Astrocyte (in vitro differentiated cells and primary cell): ENCODE results near the gene TMEM237. TPM values are rescaled to one million over a fixed set of nuclear protein-coding genes. Genes with fewer than 3 reads are reported as not detected.

Source experiments
- DNase-seq: peaks from one replicate; pipeline ENCODE4 v3.0.0-alpha.2; 2010; ENCODE audit warnings: low read depth
- FAIRE-seq: peaks from 2 replicates; lab custom pipeline; 2011; peaks lifted over from hg19 to GRCh38; lab: Jason Lieb, UNC
- H2AFZ ChIP-seq: 2 replicates; pipeline ENCODE4 v1.6.0; 2012; ENCODE audit warnings: low read depth, low read length, inconsistent platforms
- H3K27ac ChIP-seq: 2 replicates; pipeline ENCODE4 v1.5.1; 2011; ENCODE audit warnings: low read depth, low read length, inconsistent platforms
- H3K27me3 ChIP-seq: 2 replicates; pipeline ENCODE4 v1.6.0; 2011; ENCODE audit warnings: low read length, inconsistent platforms; ENCODE audit not compliant: insufficient read depth
- H3K36me3 ChIP-seq: 2 replicates; pipeline ENCODE4 v1.5.1; 2011; ENCODE audit warnings: low read length, inconsistent platforms; ENCODE audit not compliant: insufficient read depth
- H3K4me1 ChIP-seq: 2 replicates; pipeline ENCODE4 v1.5.1; 2011; ENCODE audit warnings: low read length, inconsistent platforms; ENCODE audit not compliant: insufficient read depth
- H3K4me2 ChIP-seq: 2 replicates; pipeline ENCODE4 v1.6.0; 2012; ENCODE audit warnings: low read length, inconsistent platforms
- H3K4me3 ChIP-seq: 2 replicates; pipeline ENCODE4 v1.5.1; 2011; ENCODE audit warnings: low read depth, mild to moderate bottlenecking, low read length, inconsistent platforms; ENCODE audit not compliant: insufficient read depth
- H3K79me2 ChIP-seq: 2 replicates; pipeline ENCODE4 v1.6.0; 2012; ENCODE audit warnings: mild to moderate bottlenecking, low read length, inconsistent platforms; ENCODE audit not compliant: insufficient read depth
- H3K9ac ChIP-seq: 2 replicates; pipeline ENCODE4 v1.6.0; 2012; ENCODE audit warnings: mild to moderate bottlenecking, low read length, inconsistent platforms
- H3K9me3 ChIP-seq: 2 replicates; pipeline ENCODE4 v1.5.1; 2012; ENCODE audit warnings: low read depth, mild to moderate bottlenecking, low read length, inconsistent platforms; ENCODE audit not compliant: insufficient read depth
- H4K20me1 ChIP-seq: 2 replicates; pipeline ENCODE4 v1.6.0; 2012; ENCODE audit warnings: low read length, inconsistent platforms; ENCODE audit not compliant: insufficient read depth
- H3K27ac Mint-ChIP-seq: one replicate; pipeline ENCODE4 v1.8.0; 2021; ENCODE audit warnings: mild to moderate bottlenecking, mixed read lengths; ENCODE audit not compliant: unreplicated experiment
- H3K27me3 Mint-ChIP-seq: one replicate; pipeline ENCODE4 v1.8.0; 2021; ENCODE audit warnings: low read depth, mixed read lengths; ENCODE audit not compliant: unreplicated experiment
- H3K36me3 Mint-ChIP-seq: one replicate; pipeline ENCODE4 v1.8.0; 2021; ENCODE audit warnings: low read depth, mixed read lengths; ENCODE audit not compliant: unreplicated experiment
- H3K4me1 Mint-ChIP-seq: one replicate; pipeline ENCODE4 v1.8.0; 2021; ENCODE audit warnings: low read depth, mixed read lengths; ENCODE audit not compliant: unreplicated experiment
- H3K4me3 Mint-ChIP-seq: one replicate; pipeline ENCODE4 v1.8.0; 2021; ENCODE audit warnings: mild to moderate bottlenecking, moderate library complexity, mixed read lengths; ENCODE audit not compliant: unreplicated experiment
- H3K9me3 Mint-ChIP-seq: one replicate; pipeline ENCODE4 v1.8.0; 2021; ENCODE audit warnings: mild to moderate bottlenecking, mixed read lengths; ENCODE audit not compliant: unreplicated experiment
- EZH2 ChIP-seq: IDR thresholded peaks from 2 replicates; pipeline ENCODE4 v1.6.1; 2012; ENCODE audit warnings: mild to moderate bottlenecking, low read length, inconsistent platforms; ENCODE audit not compliant: insufficient read depth
- total RNA-seq: library from RNA; stranded (reverse); gene quantifications from 2 replicates; pipeline ENCODE4 v1.2.1, GENCODE V29; 2021
- TF ChIP-seq, protein P1 (sequence below): IDR thresholded peaks from 2 replicates; pipeline ENCODE4 v1.5.1; 2011; ENCODE audit warnings: low read depth, mild to moderate bottlenecking, inconsistent platforms, low read length, moderate library complexity; ENCODE audit not compliant: insufficient read depth

TMEM237 gene
- total RNA-seq, 1 donor from 2014 or later: 37.7 TPM

DNA sequence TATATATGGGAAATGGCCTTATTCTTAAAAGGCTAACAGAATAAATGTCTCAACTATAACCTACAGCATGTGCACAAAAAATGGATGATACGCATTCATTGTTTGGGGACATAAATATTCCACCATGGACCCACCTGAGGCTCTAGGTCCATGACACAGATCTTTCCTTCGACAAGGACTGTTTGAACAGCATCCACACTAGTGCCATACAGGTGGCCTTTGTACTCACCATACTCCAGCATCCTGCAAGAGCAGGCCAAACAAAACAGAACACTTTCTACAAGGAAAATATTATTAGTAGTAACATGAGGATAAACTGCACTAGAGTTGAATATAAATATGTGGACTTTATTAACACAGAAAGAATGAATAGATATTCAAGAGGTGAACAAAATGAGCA is 6.1 kb upstream of the TMEM237 start:
- Mint-ChIP-seq H3K36me3 (no peaks in the 10 kb centered on the region), H3K4me1 (peaks cover 16% of the 10 kb centered on the region), H3K4me3 (no peak overlapping the region), H3K27ac (no peak overlapping the region), H3K27me3 (no peaks in the 10 kb centered on the region), H3K9me3 (no peaks in the 10 kb centered on the region)
- no peaks in the 10 kb centered on the region for H4K20me1 ChIP-seq
- peak; percentile 34 for FAIRE-seq
- no peaks in the 10 kb centered on the region for H3K27me3 ChIP-seq
- H3K4me3 ChIP-seq: no peak overlapping the region
- H3K9ac ChIP-seq: no peak overlapping the region
- DNase-seq: no peak
- H3K36me3 ChIP-seq: no peaks in the 10 kb centered on the region
- no peak overlapping the region for H2AFZ ChIP-seq
- peaks cover 12% of the 10 kb centered on the region for H3K4me1 ChIP-seq
- TF ChIP-seq, protein P1, sequence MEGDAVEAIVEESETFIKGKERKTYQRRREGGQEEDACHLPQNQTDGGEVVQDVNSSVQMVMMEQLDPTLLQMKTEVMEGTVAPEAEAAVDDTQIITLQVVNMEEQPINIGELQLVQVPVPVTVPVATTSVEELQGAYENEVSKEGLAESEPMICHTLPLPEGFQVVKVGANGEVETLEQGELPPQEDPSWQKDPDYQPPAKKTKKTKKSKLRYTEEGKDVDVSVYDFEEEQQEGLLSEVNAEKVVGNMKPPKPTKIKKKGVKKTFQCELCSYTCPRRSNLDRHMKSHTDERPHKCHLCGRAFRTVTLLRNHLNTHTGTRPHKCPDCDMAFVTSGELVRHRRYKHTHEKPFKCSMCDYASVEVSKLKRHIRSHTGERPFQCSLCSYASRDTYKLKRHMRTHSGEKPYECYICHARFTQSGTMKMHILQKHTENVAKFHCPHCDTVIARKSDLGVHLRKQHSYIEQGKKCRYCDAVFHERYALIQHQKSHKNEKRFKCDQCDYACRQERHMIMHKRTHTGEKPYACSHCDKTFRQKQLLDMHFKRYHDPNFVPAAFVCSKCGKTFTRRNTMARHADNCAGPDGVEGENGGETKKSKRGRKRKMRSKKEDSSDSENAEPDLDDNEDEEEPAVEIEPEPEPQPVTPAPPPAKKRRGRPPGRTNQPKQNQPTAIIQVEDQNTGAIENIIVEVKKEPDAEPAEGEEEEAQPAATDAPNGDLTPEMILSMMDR: no peak
- no peak for TF ChIP-seq EZH2
- H3K79me2 ChIP-seq: no peaks in the 10 kb centered on the region
- no peak overlapping the region for H3K27ac ChIP-seq
- H3K4me2 ChIP-seq: no peak overlapping the region
- H3K9me3 ChIP-seq: no peaks in the 10 kb centered on the region

DNA sequence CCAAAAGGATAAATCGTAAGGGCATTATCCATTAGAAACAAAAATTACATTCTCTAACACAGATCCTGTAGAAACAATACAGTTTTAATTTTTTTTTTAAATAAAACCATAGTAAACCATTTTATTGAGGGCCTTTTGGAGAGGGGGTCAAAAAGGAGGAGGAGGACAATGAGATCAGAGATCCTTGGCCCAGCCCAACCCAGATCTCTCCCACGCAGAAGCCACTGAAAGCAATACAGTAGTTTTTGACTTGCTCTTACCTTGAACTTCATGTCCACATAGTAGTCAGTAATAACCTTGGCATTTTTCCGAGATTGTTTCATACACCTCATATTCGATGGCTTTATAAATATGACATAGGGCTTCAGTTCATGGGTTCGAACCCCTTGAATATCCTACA is 4.1 kb upstream of the TMEM237 start:
- TF ChIP-seq, protein P1: no peak
- TF ChIP-seq EZH2: no peak
- peaks cover 12% of the 10 kb centered on the region for H3K4me1 Mint-ChIP-seq

DNA sequence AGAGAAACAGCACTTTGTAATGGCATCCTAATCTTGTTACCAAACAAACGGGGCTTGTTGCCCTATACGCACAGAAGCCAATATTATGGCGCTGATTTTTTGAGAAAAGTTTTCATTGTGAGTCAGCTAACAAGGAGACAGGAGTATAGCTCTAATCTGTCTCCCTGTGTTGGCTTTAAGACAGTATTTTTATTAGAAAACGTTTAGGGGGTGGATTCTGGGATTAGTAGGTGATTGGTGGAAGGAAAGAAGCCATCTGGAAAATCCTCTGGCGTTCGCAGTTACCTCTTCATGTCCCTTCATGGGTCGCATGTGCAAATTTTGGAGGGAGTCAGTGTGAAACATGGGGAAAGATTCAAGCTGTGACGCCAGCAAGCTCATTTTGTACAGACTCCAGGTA is 698 bp upstream of the TMEM237 start:
- Histone ChIP-seq H3K9me3 (no peaks in the 10 kb centered on the region), H3K9ac (peak overlapping the region; percentile 95), H3K27ac (peak overlapping the region; percentile 97), H3K4me3 (peak overlapping the region; percentile 82), H3K79me2 (peaks cover 41% of the 10 kb centered on the region), H3K36me3 (peaks cover 2% of the 10 kb centered on the region), H4K20me1 (no peaks in the 10 kb centered on the region), H3K4me2 (peak overlapping the region; percentile 83), H3K4me1 (peaks cover 18% of the 10 kb centered on the region), H3K27me3 (no peaks in the 10 kb centered on the region), H2AFZ (peak overlapping the region; percentile 92)
- peak overlapping the region; percentile 63 for H3K27ac Mint-ChIP-seq
- peaks cover 9% of the 10 kb centered on the region for H3K4me1 Mint-ChIP-seq
- no peaks in the 10 kb centered on the region for H3K27me3 Mint-ChIP-seq
- DNase-seq: peak; percentile 47
- FAIRE-seq: peak; percentile 88
- H3K9me3 Mint-ChIP-seq: no peaks in the 10 kb centered on the region
- peak overlapping the region; percentile 84 for H3K4me3 Mint-ChIP-seq
- TF ChIP-seq, protein P1: no peak
- no peak for TF ChIP-seq EZH2
- H3K36me3 Mint-ChIP-seq: no peaks in the 10 kb centered on the region

More for the DNA sequence above, 4.1 kb upstream of the TMEM237 start:
- Histone ChIP-seq H3K36me3 (no peaks in the 10 kb centered on the region), H3K9ac (no peak overlapping the region), H4K20me1 (no peaks in the 10 kb centered on the region), H3K79me2 (peaks cover 7% of the 10 kb centered on the region), H3K4me1 (peaks cover 17% of the 10 kb centered on the region), H3K27ac (no peak overlapping the region), H3K9me3 (no peaks in the 10 kb centered on the region), H3K4me2 (no peak overlapping the region), H2AFZ (no peak overlapping the region), H3K4me3 (no peak overlapping the region), H3K27me3 (no peaks in the 10 kb centered on the region)
- DNase-seq (no peak), FAIRE-seq (no peak)
- H3K27ac Mint-ChIP-seq: no peak overlapping the region
- H3K9me3 Mint-ChIP-seq: no peaks in the 10 kb centered on the region
- H3K36me3 Mint-ChIP-seq: no peaks in the 10 kb centered on the region
- H3K27me3 Mint-ChIP-seq: no peaks in the 10 kb centered on the region
- no peak overlapping the region for H3K4me3 Mint-ChIP-seq
